Ishikawa (cell line): Measurements from ENCODE around the gene SIGLEC1.

Source experiments
- CEBPB ChIP-seq: IDR thresholded peaks from 2 replicates; pipeline ENCODE4 v1.6.1; 2012
- CREB1 ChIP-seq: IDR thresholded peaks from 2 replicates; pipeline ENCODE4 v1.6.1; 2012; ENCODE audit warnings: low read depth
- EP300 ChIP-seq: IDR thresholded peaks from 2 replicates; pipeline ENCODE4 v1.6.1; 2012; ENCODE audit warnings: borderline replicate concordance
- FOXM1 ChIP-seq: IDR thresholded peaks from 2 replicates; pipeline ENCODE4 v1.6.1; 2012; ENCODE audit warnings: low read depth, borderline replicate concordance
- MAX ChIP-seq: IDR thresholded peaks from 2 replicates; pipeline ENCODE4 v1.6.1; 2012
- NFIC ChIP-seq: IDR thresholded peaks from 2 replicates; pipeline ENCODE4 v1.6.1; 2012
- RAD21 ChIP-seq: IDR thresholded peaks from 2 replicates; pipeline ENCODE4 v1.6.1; 2012; ENCODE audit warnings: low read depth
- TAF1 ChIP-seq: IDR thresholded peaks from 2 replicates; pipeline ENCODE4 v1.6.1; 2012; ENCODE audit warnings: low read depth, mild to moderate bottlenecking
- TCF12 ChIP-seq: IDR thresholded peaks from 2 replicates; pipeline ENCODE4 v1.6.1; 2012; ENCODE audit warnings: low read depth
- TEAD4 ChIP-seq: IDR thresholded peaks from 2 replicates; pipeline ENCODE4 v1.6.1; 2012
- YY1 ChIP-seq: IDR thresholded peaks from 2 replicates; pipeline ENCODE4 v1.6.1; 2012; ENCODE audit warnings: low read depth
- ZBTB7A ChIP-seq: IDR thresholded peaks from 2 replicates; pipeline ENCODE4 v1.6.1; 2012; ENCODE audit warnings: low read depth
- TF ChIP-seq, protein P1 (sequence below): IDR thresholded peaks from 2 replicates; pipeline ENCODE4 v1.6.1; 2012

- TF ChIP-seq EP300: no peak
- TF ChIP-seq YY1: no peak
- no peak for TF ChIP-seq TEAD4
- no peak for TF ChIP-seq RAD21
- TF ChIP-seq CEBPB: no peak
- TF ChIP-seq, protein P1, sequence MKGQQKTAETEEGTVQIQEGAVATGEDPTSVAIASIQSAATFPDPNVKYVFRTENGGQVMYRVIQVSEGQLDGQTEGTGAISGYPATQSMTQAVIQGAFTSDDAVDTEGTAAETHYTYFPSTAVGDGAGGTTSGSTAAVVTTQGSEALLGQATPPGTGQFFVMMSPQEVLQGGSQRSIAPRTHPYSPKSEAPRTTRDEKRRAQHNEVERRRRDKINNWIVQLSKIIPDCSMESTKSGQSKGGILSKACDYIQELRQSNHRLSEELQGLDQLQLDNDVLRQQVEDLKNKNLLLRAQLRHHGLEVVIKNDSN: no peak
- TF ChIP-seq FOXM1: no peak
- TF ChIP-seq NFIC: no peak
- no peak for TF ChIP-seq MAX
- no peak for TF ChIP-seq TCF12
- TF ChIP-seq TAF1: no peak
- TF ChIP-seq CREB1: no peak
- TF ChIP-seq ZBTB7A: no peak
These were observed 19.0 kb downstream of the SIGLEC1 start for GRCh38 chr20:3693376-3693775.
